Liver (tissue), 9 donors: ENCODE measurements around the gene HRH2. TPM values are rescaled to one million over a fixed set of nuclear protein-coding genes. Genes with fewer than 3 reads are reported as not detected.

Experiments used
- DNase-seq: peaks from one replicate; pipeline ENCODE4 v3.0.0-alpha.2; 2017; ENCODE audit warnings: low spot score
- H3K27ac ChIP-seq, 2 donors: one replicate each; pipeline ENCODE4 v1.7.0; 2013; ENCODE audit warnings: inconsistent platforms in 2 of 2, low read length in 2 of 2, control low read depth in 1 of 2, low read depth in 1 of 2, mild to moderate bottlenecking in 1 of 2
- H3K27me3 ChIP-seq, 4 donors: one replicate each; pipeline versions ENCODE4 v1.6.1 to v1.7.0; 2013; ENCODE audit warnings: low read length in 3 of 4, inconsistent platforms in 1 of 4, mild to moderate bottlenecking in 1 of 4, moderate library complexity in 1 of 4; ENCODE audit not compliant: control insufficient read depth in 4 of 4, insufficient read depth in 4 of 4
- H3K36me3 ChIP-seq, 4 donors: one replicate each; pipeline versions ENCODE4 v1.6.1 to v1.7.0; 2013; ENCODE audit warnings: low read length in 3 of 4, mild to moderate bottlenecking in 3 of 4, low read depth in 1 of 4, moderate library complexity in 1 of 4; ENCODE audit not compliant: control insufficient read depth in 4 of 4, insufficient read depth in 3 of 4
- H3K4me1 ChIP-seq, 4 donors: one replicate each; pipeline versions ENCODE4 v1.6.1 to v1.7.0; 2013; ENCODE audit warnings: low read length in 3 of 4, mild to moderate bottlenecking in 3 of 4, moderate library complexity in 1 of 4; ENCODE audit not compliant: control insufficient read depth in 4 of 4, insufficient read depth in 4 of 4
- H3K4me3 ChIP-seq, 3 donors: one replicate each; pipeline versions ENCODE4 v1.6.1 to v1.7.0; 2013; ENCODE audit warnings: low read length in 3 of 3, control low read depth in 1 of 3, low read depth in 1 of 3, mild to moderate bottlenecking in 1 of 3
- H3K9ac ChIP-seq, 2 donors: one replicate each; pipeline ENCODE4 v1.7.0; 2013; ENCODE audit warnings: low read length in 2 of 2, mild to moderate bottlenecking in 2 of 2, moderate library complexity in 2 of 2, control low read depth in 1 of 2, low read depth in 1 of 2
- H3K9me3 ChIP-seq, 4 donors: one replicate each; pipeline versions ENCODE4 v1.6.1 to v1.7.0; 2013; ENCODE audit warnings: low read length in 3 of 4; ENCODE audit not compliant: control insufficient read depth in 4 of 4
- EGR1 ChIP-seq, 2 donors: IDR thresholded peaks; 2 replicates each; pipeline ENCODE4 v1.6.1; 2016 to 2018; ENCODE audit warnings: antibody characterized with exemption in 2 of 2, low read depth in 2 of 2
- FOXA1 ChIP-seq: IDR thresholded peaks from 2 replicates; pipeline ENCODE4 v1.6.1; 2016; ENCODE audit warnings: antibody characterized with exemption
- FOXA2 ChIP-seq: IDR thresholded peaks from 2 replicates; pipeline ENCODE4 v1.6.1; 2016; ENCODE audit warnings: antibody characterized with exemption
- GABPA ChIP-seq, 2 donors: IDR thresholded peaks in 1 of 2; conservative IDR thresholded peaks in 1 of 2; 2 replicates each; pipeline ENCODE4 v1.6.1; 2016; ENCODE audit warnings: antibody characterized with exemption in 2 of 2, mild to moderate bottlenecking in 1 of 2, moderate library complexity in 1 of 2
- HNF4A ChIP-seq, 2 donors: conservative IDR thresholded peaks; 2 replicates each; pipeline ENCODE4 v1.6.1; 2016; ENCODE audit warnings: antibody characterized with exemption in 2 of 2, mild to moderate bottlenecking in 2 of 2
- HNF4G ChIP-seq: IDR thresholded peaks from 2 replicates; pipeline ENCODE4 v1.6.1; 2016; ENCODE audit warnings: antibody characterized with exemption
- JUND ChIP-seq, 2 donors: IDR thresholded peaks; 2 replicates each; pipeline ENCODE4 v1.6.1; 2016; ENCODE audit warnings: antibody characterized with exemption in 2 of 2
- NR2F2 ChIP-seq: IDR thresholded peaks from 2 replicates; pipeline ENCODE4 v1.6.1; 2016; ENCODE audit warnings: antibody characterized with exemption
- RAD21 ChIP-seq, 2 donors: IDR thresholded peaks; 2 replicates each; pipeline ENCODE4 v1.6.1; 2016; ENCODE audit warnings: antibody characterized with exemption in 2 of 2, mild to moderate bottlenecking in 2 of 2
- RXRA ChIP-seq, 2 donors: IDR thresholded peaks; 2 replicates each; pipeline ENCODE4 v1.6.1; 2017 to 2018; ENCODE audit warnings: antibody characterized with exemption in 2 of 2, mild to moderate bottlenecking in 1 of 2
- SP1 ChIP-seq: IDR thresholded peaks from 2 replicates; pipeline ENCODE4 v1.6.1; 2018; ENCODE audit warnings: antibody characterized with exemption, mild to moderate bottlenecking
- TAF1 ChIP-seq: conservative IDR thresholded peaks from 2 replicates; pipeline ENCODE4 v1.6.1; 2016; ENCODE audit warnings: antibody characterized with exemption, mild to moderate bottlenecking
- YY1 ChIP-seq: IDR thresholded peaks from 2 replicates; pipeline ENCODE4 v1.6.1; 2016; ENCODE audit warnings: antibody characterized with exemption, mild to moderate bottlenecking
- WGBS: extraction: QIAGEN DNeasy Blood & Tissue Kit; methylation state at CpG from one replicate; pipeline ENCODE4 v1.1.7; 2013; 5-methylcytosine and 5-hydroxymethylcytosine counted together
- polyA plus RNA-seq, 2 donors: library from polyadenylated mRNA; stranded (reverse) in 1 of 2; unstranded in 1 of 2; fragments of 200-250 nt in 1 of 2; fragments of >200 nt in 1 of 2; fragmentation: Nextera tagmentation in 1 of 2; extraction: Ambion mirVana in 1 of 2; gene quantifications; one replicate each; pipeline versions ENCODE4 v1.2.1 to v1.2.3, GENCODE V29; 2013 to 2015
- total RNA-seq, 2 donors: library from RNA; depleted of rRNA; stranded (reverse); fragments of >200 nt; gene quantifications; one replicate each; pipeline ENCODE4 v1.2.3, GENCODE V29; 2014
- TF ChIP-seq, protein P1 (sequence below): IDR thresholded peaks from 2 replicates; pipeline ENCODE4 v1.6.1; 2016; ENCODE audit warnings: antibody characterized with exemption
- TF ChIP-seq, protein P2 (sequence below): fragments of 150-350 bp; IDR thresholded peaks from 2 replicates; pipeline ENCODE4 v1.5.1; 2017; ENCODE audit warnings: improper control_type of control experiment, low read depth, low read length; ENCODE audit not compliant: missing input control
- TF ChIP-seq, protein P3 (sequence below): IDR thresholded peaks from 2 replicates; pipeline ENCODE4 v1.6.1; 2016; ENCODE audit warnings: antibody characterized with exemption, mild to moderate bottlenecking
- TF ChIP-seq, protein P4 (sequence below): IDR thresholded peaks from 2 replicates; pipeline ENCODE4 v1.6.1; 2016; ENCODE audit warnings: antibody characterized with exemption
- donor health status: healthy.
- donor health status: healthy.
- donor health status: healthy.
- donor health status: healthy.
- donor health status: healthy.

The HRH2 gene
- total and polyA plus RNA-seq, 4 donors = 0.44 to 2.6 (median 1.3) TPM

DNA sequence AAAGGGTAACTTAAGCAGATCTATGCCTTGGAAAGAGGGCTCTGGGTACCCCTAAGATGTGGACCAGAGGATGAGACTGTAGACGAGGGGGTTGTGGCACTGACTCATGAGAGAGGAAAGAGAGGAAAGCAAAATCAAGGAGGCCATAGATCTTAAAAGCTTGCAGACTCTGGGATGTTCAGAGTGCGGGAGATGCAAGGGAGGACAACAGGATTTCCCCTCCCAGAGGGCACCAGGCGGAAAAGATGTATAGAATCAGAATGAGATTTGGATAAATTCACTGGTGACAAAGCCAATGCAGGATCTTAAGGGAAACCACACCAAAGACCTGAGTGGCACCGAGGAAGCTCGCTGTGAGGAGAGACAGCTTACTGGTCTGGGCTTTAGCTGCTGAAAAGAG, 27.1 kb downstream of the HRH2 start:
- no peaks in the 10 kb centered on the region for H3K36me3 ChIP-seq
- H3K9ac ChIP-seq = no peak overlapping the region
- TF ChIP-seq, protein P1, sequence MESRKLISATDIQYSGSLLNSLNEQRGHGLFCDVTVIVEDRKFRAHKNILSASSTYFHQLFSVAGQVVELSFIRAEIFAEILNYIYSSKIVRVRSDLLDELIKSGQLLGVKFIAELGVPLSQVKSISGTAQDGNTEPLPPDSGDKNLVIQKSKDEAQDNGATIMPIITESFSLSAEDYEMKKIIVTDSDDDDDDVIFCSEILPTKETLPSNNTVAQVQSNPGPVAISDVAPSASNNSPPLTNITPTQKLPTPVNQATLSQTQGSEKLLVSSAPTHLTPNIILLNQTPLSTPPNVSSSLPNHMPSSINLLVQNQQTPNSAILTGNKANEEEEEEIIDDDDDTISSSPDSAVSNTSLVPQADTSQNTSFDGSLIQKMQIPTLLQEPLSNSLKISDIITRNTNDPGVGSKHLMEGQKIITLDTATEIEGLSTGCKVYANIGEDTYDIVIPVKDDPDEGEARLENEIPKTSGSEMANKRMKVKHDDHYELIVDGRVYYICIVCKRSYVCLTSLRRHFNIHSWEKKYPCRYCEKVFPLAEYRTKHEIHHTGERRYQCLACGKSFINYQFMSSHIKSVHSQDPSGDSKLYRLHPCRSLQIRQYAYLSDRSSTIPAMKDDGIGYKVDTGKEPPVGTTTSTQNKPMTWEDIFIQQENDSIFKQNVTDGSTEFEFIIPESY = no peak
- TF ChIP-seq JUND (IDR thresholded peaks at IDR 0.05) = no peak
- TF ChIP-seq, protein P2, sequence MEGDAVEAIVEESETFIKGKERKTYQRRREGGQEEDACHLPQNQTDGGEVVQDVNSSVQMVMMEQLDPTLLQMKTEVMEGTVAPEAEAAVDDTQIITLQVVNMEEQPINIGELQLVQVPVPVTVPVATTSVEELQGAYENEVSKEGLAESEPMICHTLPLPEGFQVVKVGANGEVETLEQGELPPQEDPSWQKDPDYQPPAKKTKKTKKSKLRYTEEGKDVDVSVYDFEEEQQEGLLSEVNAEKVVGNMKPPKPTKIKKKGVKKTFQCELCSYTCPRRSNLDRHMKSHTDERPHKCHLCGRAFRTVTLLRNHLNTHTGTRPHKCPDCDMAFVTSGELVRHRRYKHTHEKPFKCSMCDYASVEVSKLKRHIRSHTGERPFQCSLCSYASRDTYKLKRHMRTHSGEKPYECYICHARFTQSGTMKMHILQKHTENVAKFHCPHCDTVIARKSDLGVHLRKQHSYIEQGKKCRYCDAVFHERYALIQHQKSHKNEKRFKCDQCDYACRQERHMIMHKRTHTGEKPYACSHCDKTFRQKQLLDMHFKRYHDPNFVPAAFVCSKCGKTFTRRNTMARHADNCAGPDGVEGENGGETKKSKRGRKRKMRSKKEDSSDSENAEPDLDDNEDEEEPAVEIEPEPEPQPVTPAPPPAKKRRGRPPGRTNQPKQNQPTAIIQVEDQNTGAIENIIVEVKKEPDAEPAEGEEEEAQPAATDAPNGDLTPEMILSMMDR = no peak
- no peak for TF ChIP-seq YY1
- TF ChIP-seq HNF4G = no peak
- TF ChIP-seq, protein P3, sequence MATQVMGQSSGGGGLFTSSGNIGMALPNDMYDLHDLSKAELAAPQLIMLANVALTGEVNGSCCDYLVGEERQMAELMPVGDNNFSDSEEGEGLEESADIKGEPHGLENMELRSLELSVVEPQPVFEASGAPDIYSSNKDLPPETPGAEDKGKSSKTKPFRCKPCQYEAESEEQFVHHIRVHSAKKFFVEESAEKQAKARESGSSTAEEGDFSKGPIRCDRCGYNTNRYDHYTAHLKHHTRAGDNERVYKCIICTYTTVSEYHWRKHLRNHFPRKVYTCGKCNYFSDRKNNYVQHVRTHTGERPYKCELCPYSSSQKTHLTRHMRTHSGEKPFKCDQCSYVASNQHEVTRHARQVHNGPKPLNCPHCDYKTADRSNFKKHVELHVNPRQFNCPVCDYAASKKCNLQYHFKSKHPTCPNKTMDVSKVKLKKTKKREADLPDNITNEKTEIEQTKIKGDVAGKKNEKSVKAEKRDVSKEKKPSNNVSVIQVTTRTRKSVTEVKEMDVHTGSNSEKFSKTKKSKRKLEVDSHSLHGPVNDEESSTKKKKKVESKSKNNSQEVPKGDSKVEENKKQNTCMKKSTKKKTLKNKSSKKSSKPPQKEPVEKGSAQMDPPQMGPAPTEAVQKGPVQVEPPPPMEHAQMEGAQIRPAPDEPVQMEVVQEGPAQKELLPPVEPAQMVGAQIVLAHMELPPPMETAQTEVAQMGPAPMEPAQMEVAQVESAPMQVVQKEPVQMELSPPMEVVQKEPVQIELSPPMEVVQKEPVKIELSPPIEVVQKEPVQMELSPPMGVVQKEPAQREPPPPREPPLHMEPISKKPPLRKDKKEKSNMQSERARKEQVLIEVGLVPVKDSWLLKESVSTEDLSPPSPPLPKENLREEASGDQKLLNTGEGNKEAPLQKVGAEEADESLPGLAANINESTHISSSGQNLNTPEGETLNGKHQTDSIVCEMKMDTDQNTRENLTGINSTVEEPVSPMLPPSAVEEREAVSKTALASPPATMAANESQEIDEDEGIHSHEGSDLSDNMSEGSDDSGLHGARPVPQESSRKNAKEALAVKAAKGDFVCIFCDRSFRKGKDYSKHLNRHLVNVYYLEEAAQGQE = no peak
- TF ChIP-seq RXRA (IDR thresholded peaks at IDR 0.05) = no peak
- TF ChIP-seq RAD21 (IDR thresholded peaks at IDR 0.05) = no peak
- TF ChIP-seq NR2F2 = no peak
- TF ChIP-seq EGR1 (IDR thresholded peaks at IDR 0.05; ENCODE audit: low read depth in 2 of 2) = no peak
- TF ChIP-seq, protein P4, sequence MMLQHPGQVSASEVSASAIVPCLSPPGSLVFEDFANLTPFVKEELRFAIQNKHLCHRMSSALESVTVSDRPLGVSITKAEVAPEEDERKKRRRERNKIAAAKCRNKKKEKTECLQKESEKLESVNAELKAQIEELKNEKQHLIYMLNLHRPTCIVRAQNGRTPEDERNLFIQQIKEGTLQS = no peak
- TF ChIP-seq TAF1 = no peak
- no peak for TF ChIP-seq FOXA2
- TF ChIP-seq FOXA1 = no peak
- no peak for TF ChIP-seq HNF4A (conservative IDR thresholded peaks at IDR 0.05)
- no peak for TF ChIP-seq GABPA (IDR thresholded peaks at IDR 0.05 in 1 of 2, conservative IDR thresholded peaks at IDR 0.05 in 1 of 2)
- TF ChIP-seq SP1 = no peak
- H3K4me1 ChIP-seq = peaks cover 0 to 3% (median 0%) of the 10 kb centered on the region in 4 donors
- no peak for DNase-seq
- H3K9me3 ChIP-seq = no peaks in the 10 kb centered on the region
- peaks cover 0 to 8% (median 4%) of the 10 kb centered on the region in 4 donors for H3K27me3 ChIP-seq
- no peak overlapping the region for H3K4me3 ChIP-seq
- no peak overlapping the region for H3K27ac ChIP-seq
- WGBS = 83% methylated on average over 5 of the region's 5 CpGs
